Endothelial cell of umbilical vein (primary cell): ENCODE data around the gene ARPIN. TPM values are rescaled to one million over a fixed set of nuclear protein-coding genes. Genes with fewer than 3 reads are reported as not detected.
"Not testable (repeated sequence)": the region's sequence is repeated elsewhere in the genome, so short reads cannot be mapped to it uniquely, and the experiment has no call there.

Source experiments
- BruUV-seq: library from RNA; stranded (reverse); fragments of 400-500 nt; replicated peaks from 2 replicates; lab custom pipeline; 2021; lab: Mats Ljungman, UMichigan
- CTCF ChIA-PET: fragments of 300-600, 350-600 bp; sonication (Branson Sonifier 250); formaldehyde crosslinking; loops from one replicate; lab custom pipeline; 2021; ENCODE audit warnings: antibody characterized with exemption, inconsistent platforms; lab: Charles Lee
- POLR2A ChIA-PET: fragments of 300-600, 350-600 bp; sonication (Branson Sonifier 250); formaldehyde crosslinking; loops from one replicate; lab custom pipeline; 2021; ENCODE audit warnings: antibody characterized with exemption, inconsistent platforms; lab: Charles Lee
- DNase-seq: peaks from one replicate; pipeline ENCODE4 v3.0.0-alpha.2; 2011; ENCODE audit warnings: low read depth, low spot score
- FAIRE-seq: peaks from 2 replicates; lab custom pipeline; 2011; peaks lifted over from hg19 to GRCh38; lab: Jason Lieb, UNC
- H2AFZ ChIP-seq: 2 replicates; pipeline ENCODE4 v1.6.0; 2012; ENCODE audit warnings: low read depth, low read length, control low read depth, inconsistent platforms
- H3K27ac ChIP-seq: 2 replicates; pipeline ENCODE4 v1.5.1; 2011; ENCODE audit warnings: low read depth, mild to moderate bottlenecking, control low read depth, low read length, moderate library complexity; ENCODE audit not compliant: insufficient read depth
- H3K27me3 ChIP-seq, 2 experiments: 2 replicates each; pipeline versions ENCODE4 v1.6.0 to v1.6.1; 2011; ENCODE audit warnings: low read length in 2 of 2, mixed read lengths in 1 of 2; ENCODE audit not compliant: control insufficient read depth in 2 of 2, insufficient read depth in 2 of 2
- H3K36me3 ChIP-seq, 2 experiments: 2 replicates in 1 of 2; 3 replicates in 1 of 2; pipeline ENCODE4 v1.5.1; 2011; ENCODE audit warnings: low read length in 2 of 2, mild to moderate bottlenecking in 1 of 2, moderate library complexity in 1 of 2; ENCODE audit not compliant: control insufficient read depth in 2 of 2, insufficient read depth in 2 of 2; ENCODE audit errors: extremely low read depth in 1 of 2
- H3K4me1 ChIP-seq: 3 replicates; pipeline ENCODE4 v1.5.1; 2011; ENCODE audit warnings: mild to moderate bottlenecking, low read length; ENCODE audit not compliant: control insufficient read depth, insufficient read depth; ENCODE audit errors: extremely low read depth
- H3K4me2 ChIP-seq: 2 replicates; pipeline ENCODE4 v1.6.1; 2011; ENCODE audit warnings: low read length, control low read depth, mixed read lengths; ENCODE audit not compliant: insufficient read depth
- H3K4me3 ChIP-seq, 3 experiments: fragments of 200-600 bp in 1 of 3; sonication (generic), shearing (Covaris generic) in 1 of 3; replicated peaks in 1 of 3; 2 replicates each; pipeline ENCODE4 v1.5.1; 2011 to 2016; ENCODE audit warnings: control low read depth in 3 of 3, low read length in 3 of 3, mild to moderate bottlenecking in 2 of 3, inconsistent platforms in 1 of 3, low read depth in 1 of 3, moderate library complexity in 1 of 3; ENCODE audit not compliant: insufficient read depth in 1 of 3
- H3K79me2 ChIP-seq: 2 replicates; pipeline ENCODE4 v1.6.0; 2012; ENCODE audit warnings: low read length, inconsistent platforms; ENCODE audit not compliant: control insufficient read depth, insufficient read depth
- H3K9ac ChIP-seq: replicated peaks from 2 replicates; pipeline ENCODE3; 2011; ENCODE audit warnings: low read length, control low read depth; ENCODE audit not compliant: insufficient read depth; ENCODE audit errors: extremely low read depth
- H3K9me1 ChIP-seq: replicated peaks from 3 replicates; pipeline ENCODE4 v1.6.0; 2011; ENCODE audit warnings: mild to moderate bottlenecking, low read length; ENCODE audit not compliant: control insufficient read depth, insufficient read depth; ENCODE audit errors: extremely low read depth
- H3K9me3 ChIP-seq: replicated peaks from 2 replicates; pipeline ENCODE4 v1.5.1; 2012; ENCODE audit warnings: low read length, inconsistent platforms; ENCODE audit not compliant: control insufficient read depth, insufficient read depth
- H4K20me1 ChIP-seq: replicated peaks from 2 replicates; pipeline ENCODE3; 2011; ENCODE audit warnings: mild to moderate bottlenecking, low read length; ENCODE audit not compliant: control insufficient read depth, insufficient read depth; ENCODE audit errors: extremely low read depth
- EZH2 ChIP-seq: IDR thresholded peaks from 2 replicates; pipeline ENCODE4 v1.6.1; 2012; ENCODE audit warnings: borderline replicate concordance, low read depth, mild to moderate bottlenecking, moderate library complexity, low read length, inconsistent platforms; ENCODE audit not compliant: severe bottlenecking
- FOS ChIP-seq: IDR thresholded peaks from 2 replicates; pipeline ENCODE4 v1.6.1; 2011; ENCODE audit warnings: mild to moderate bottlenecking, low read length, moderate library complexity, borderline replicate concordance; ENCODE audit not compliant: insufficient read depth
- GATA2 ChIP-seq: IDR thresholded peaks from 2 replicates; pipeline ENCODE4 v1.7.0; 2011; ENCODE audit warnings: low read depth, mild to moderate bottlenecking, moderate library complexity, mixed read lengths, low read length; ENCODE audit not compliant: insufficient read length, insufficient read depth
- JUN ChIP-seq: IDR thresholded peaks from 2 replicates; pipeline ENCODE4 v1.6.1; 2011; ENCODE audit warnings: borderline replicate concordance, low read depth; ENCODE audit not compliant: insufficient read length, insufficient read depth
- MYC ChIP-seq: IDR thresholded peaks from one replicate; pipeline ENCODE4 v1.6.1; 2011; ENCODE audit warnings: mild to moderate bottlenecking, low read depth, low read length
- POLR2A ChIP-seq: IDR thresholded peaks from 2 replicates; pipeline ENCODE4 v1.6.1; 2012; ENCODE audit warnings: low read depth, mild to moderate bottlenecking, control low read depth, low read length
- POLR2AphosphoS5 ChIP-seq: IDR thresholded peaks from 2 replicates; pipeline ENCODE4 v1.6.1; 2012; ENCODE audit warnings: low read depth, mild to moderate bottlenecking, control low read depth, low read length, moderate library complexity; ENCODE audit not compliant: insufficient read depth
- dilution Hi-C: fragments of 300-500 bp; cut with MboI; formaldehyde crosslinking; loops from one replicate; pipeline ENCODE4 v1.15.0; 2019; ENCODE audit warnings: low sequenced_read_pairs; ENCODE audit not compliant: extremely low pct_ligation_motif_present
- intact Hi-C: fragments of 100-400 bp; cut with micrococcal nuclease; formaldehyde crosslinking; loops from one replicate; pipeline ENCODE4 v1.10.0; 2022
- polyA plus RNA-seq, 4 experiments: library from polyadenylated mRNA; depleted of rRNA in 3 of 4; stranded (reverse) in 3 of 4; unstranded in 1 of 4; fragments of >200 nt; gene quantifications; 2 replicates each; pipeline versions ENCODE4 v1.2.1 to v1.2.3, GENCODE V29; 2011 to 2012; ENCODE audit warnings: missing spikeins in 1 of 4
- total RNA-seq: library from RNA; stranded (reverse); gene quantifications from 2 replicates; pipeline ENCODE4 v1.2.3, GENCODE V29; 2021
- TF ChIP-seq, protein P1 (sequence below), 2 donors: IDR thresholded peaks; 1 replicate in 1 of 2; 2 replicates in 1 of 2; pipeline ENCODE4 v1.5.1; 2011; ENCODE audit warnings: low read length in 2 of 2, mild to moderate bottlenecking in 2 of 2, moderate library complexity in 2 of 2, control low read depth in 1 of 2, inconsistent platforms in 1 of 2, low read depth in 1 of 2; ENCODE audit not compliant: insufficient read depth in 1 of 2; ENCODE audit errors: extremely low read depth in 1 of 2
- TF ChIP-seq, protein P2 (sequence below): IDR thresholded peaks from 2 replicates; pipeline ENCODE4 v1.6.1; 2011; ENCODE audit not compliant: insufficient read depth, insufficient read length

The ARPIN gene
- total and polyA plus RNA-seq, 2 donors (not counting 3 experiments of a cell fraction or from before 2014, with no cell fraction given), result 13.0 to 23.3 TPM

DNA sequence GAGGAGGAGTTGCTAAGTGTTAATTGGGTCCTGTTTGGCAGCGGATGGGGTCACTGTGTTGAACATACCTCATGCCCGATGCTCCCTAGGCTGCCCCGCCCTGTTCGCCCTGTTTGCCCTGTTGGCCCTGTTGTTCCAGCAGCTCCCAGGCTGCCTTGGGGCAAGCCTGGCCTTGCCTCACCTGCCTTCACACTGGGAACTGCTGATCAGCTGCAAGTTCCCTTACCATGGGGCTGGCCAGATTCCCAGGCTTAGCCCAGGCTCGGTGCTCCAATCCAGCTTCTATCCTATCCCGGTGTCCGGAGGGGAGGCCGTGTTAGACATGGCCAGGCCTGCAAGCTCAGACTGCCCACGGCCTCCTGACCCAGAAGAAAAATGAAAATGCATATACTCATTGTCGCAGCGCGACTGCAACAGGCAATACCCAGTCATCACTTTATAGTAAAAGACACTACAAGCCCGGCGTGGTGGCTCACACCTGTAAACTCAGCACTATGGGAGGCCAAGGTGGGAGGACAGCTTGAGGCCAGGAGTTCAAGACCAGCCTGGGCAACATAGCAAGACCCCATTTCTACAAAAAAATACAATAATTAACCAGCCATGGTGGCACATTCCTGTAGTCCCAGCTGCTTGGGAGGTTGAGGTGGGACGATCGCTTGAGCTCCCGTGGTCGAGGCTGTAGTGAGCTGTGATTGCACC, 45.5 kb upstream of the ARPIN start:
- no peaks in the 10 kb centered on the region for H3K4me1 ChIP-seq
- H3K9me3 ChIP-seq, result no peaks in the 10 kb centered on the region
- ChIA-PET CTCF (interaction anchor here (1.0 to 1.7 kb wide), 3 partner anchors 11 to 218 kb away, joined by 3 to 7 read pairs (median 3); no protein-coding TSS in a partner anchor), POLR2A (no interaction called here)
- H3K27me3 ChIP-seq, result peaks cover 0 to 1% of the 10 kb centered on the region in 2 experiments
- H3K27ac ChIP-seq, result no peak overlapping the region
- dilution Hi-C loops (no loop called here), intact Hi-C loops (no loop called here)
- no peak for DNase-seq
- H3K9me1 ChIP-seq, result no peaks in the 10 kb centered on the region
- FAIRE-seq, result no peak
- no peaks in the 10 kb centered on the region for H3K36me3 ChIP-seq
- H4K20me1 ChIP-seq, result no peaks in the 10 kb centered on the region
- BruUV-seq, result no TSS peak
- no peak for TF ChIP-seq FOS
- TF ChIP-seq, protein P1, sequence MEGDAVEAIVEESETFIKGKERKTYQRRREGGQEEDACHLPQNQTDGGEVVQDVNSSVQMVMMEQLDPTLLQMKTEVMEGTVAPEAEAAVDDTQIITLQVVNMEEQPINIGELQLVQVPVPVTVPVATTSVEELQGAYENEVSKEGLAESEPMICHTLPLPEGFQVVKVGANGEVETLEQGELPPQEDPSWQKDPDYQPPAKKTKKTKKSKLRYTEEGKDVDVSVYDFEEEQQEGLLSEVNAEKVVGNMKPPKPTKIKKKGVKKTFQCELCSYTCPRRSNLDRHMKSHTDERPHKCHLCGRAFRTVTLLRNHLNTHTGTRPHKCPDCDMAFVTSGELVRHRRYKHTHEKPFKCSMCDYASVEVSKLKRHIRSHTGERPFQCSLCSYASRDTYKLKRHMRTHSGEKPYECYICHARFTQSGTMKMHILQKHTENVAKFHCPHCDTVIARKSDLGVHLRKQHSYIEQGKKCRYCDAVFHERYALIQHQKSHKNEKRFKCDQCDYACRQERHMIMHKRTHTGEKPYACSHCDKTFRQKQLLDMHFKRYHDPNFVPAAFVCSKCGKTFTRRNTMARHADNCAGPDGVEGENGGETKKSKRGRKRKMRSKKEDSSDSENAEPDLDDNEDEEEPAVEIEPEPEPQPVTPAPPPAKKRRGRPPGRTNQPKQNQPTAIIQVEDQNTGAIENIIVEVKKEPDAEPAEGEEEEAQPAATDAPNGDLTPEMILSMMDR (IDR thresholded peaks at IDR 0.05; ENCODE audit: extremely low read depth in 1 of 2, insufficient read depth in 1 of 2, low read depth in 1 of 2, low read length in 2 of 2), result no peak
- TF ChIP-seq EZH2, result no peak
- TF ChIP-seq, protein P2, sequence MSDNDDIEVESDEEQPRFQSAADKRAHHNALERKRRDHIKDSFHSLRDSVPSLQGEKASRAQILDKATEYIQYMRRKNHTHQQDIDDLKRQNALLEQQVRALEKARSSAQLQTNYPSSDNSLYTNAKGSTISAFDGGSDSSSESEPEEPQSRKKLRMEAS, result no peak
- TF ChIP-seq MYC, result no peak
- no peak for TF ChIP-seq POLR2A
- TF ChIP-seq GATA2, result no peak
- TF ChIP-seq JUN, result no peak
- no peak for TF ChIP-seq POLR2AphosphoS5
- H3K4me2 ChIP-seq, result no peak overlapping the region
- H2AFZ ChIP-seq, result no peak overlapping the region
- H3K9ac ChIP-seq, result no peak overlapping the region
- H3K79me2 ChIP-seq, result no peaks in the 10 kb centered on the region
- H3K4me3 ChIP-seq, result no peak overlapping the region

DNA sequence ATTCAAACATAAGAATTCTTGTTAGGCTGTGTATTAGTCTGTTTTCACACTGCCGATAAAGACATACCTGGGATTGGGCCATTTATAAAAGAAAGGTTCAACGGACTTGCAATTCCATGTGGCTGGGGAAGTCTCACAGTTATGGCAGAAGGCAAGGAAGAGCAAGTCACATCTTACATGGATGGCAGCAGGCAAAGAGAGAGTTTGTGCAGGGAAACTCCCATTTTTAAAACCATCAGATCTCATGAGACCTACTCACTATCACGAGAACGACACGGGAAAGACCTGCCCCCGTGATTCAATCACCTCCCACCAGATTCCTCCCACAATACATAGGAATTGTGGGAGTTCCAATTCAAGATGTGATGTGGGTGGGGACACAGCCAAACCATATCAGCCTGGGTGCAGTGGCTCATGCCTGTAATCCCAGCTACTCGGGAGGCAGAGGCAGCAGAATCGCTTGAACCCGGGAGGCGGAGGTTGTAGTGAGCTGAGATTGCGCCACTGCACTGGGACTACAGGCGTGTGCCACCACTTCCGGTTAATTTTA, 42.8 kb upstream of the ARPIN start:
- H3K27ac ChIP-seq, FAIRE-seq, DNase-seq, H3K4me3 ChIP-seq, H3K9me3 ChIP-seq, H3K4me2 ChIP-seq, H3K79me2 ChIP-seq, BruUV-seq, H2AFZ ChIP-seq, H3K4me1 ChIP-seq, POLR2A ChIA-PET, H4K20me1 ChIP-seq, H3K9ac ChIP-seq, H3K9me1 ChIP-seq, intact Hi-C loops, CTCF ChIA-PET, H3K36me3 ChIP-seq, dilution Hi-C loops, H3K27me3 ChIP-seq: not testable (repeated sequence)
